WTC11 (cell line): ENCODE results near the gene ELK3.

Source experiments
- NR1H2 ChIP-seq: sonication (generic); formaldehyde crosslinking; IDR thresholded peaks from 2 replicates; pipeline ENCODE4 v1.9.0; 2021; ENCODE audit warnings: mild to moderate bottlenecking, moderate library complexity, missing genetic modification reagents
- NR2C2 ChIP-seq: sonication (generic); formaldehyde crosslinking; IDR thresholded peaks from 2 replicates; pipeline ENCODE4 v1.8.0; 2022; ENCODE audit warnings: mild to moderate bottlenecking, missing genetic modification reagents
- SP1 ChIP-seq: sonication (generic); formaldehyde crosslinking; conservative IDR thresholded peaks from 2 replicates; pipeline ENCODE4 v1.8.1; 2022; ENCODE audit warnings: missing genetic modification reagents
- TF ChIP-seq, protein P1 (sequence below): sonication (generic); formaldehyde crosslinking; IDR thresholded peaks from 2 replicates; pipeline ENCODE4 v1.8.1; 2023; ENCODE audit warnings: mild to moderate bottlenecking, missing genetic modification reagents, moderate library complexity
- TF ChIP-seq, protein P2 (sequence below): fragments of 200-600 bp; IDR thresholded peaks from 2 replicates; pipeline ENCODE4 v1.8.0; 2022; ENCODE audit warnings: antibody characterized with exemption
- TF ChIP-seq, protein P3 (sequence below): sonication (generic); formaldehyde crosslinking; IDR thresholded peaks from 2 replicates; pipeline ENCODE4 v1.8.0; 2022; ENCODE audit warnings: mild to moderate bottlenecking, missing genetic modification reagents
- TF ChIP-seq, protein P4 (sequence below): sonication (generic); formaldehyde crosslinking; IDR thresholded peaks from 2 replicates; pipeline ENCODE4 v1.8.1; 2023; ENCODE audit warnings: mild to moderate bottlenecking, missing genetic modification reagents

DNA sequence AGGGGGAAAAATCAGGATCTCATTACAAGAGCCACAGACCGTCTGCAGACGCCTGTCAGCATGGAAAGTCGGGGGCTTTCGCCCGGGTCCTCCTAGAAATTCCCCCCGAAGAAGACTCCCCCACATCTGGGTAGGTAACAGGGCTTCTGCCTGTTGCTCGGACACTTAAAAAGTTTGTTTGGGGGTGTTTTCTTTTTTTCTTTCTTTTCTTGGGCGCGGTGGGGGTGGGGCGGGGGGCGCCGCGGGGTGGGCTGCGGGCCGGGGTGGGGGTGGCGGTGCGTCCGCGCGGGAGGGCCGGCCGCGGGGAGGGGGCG, 358 bp downstream of the ELK3 start:
- TF ChIP-seq, protein P1, sequence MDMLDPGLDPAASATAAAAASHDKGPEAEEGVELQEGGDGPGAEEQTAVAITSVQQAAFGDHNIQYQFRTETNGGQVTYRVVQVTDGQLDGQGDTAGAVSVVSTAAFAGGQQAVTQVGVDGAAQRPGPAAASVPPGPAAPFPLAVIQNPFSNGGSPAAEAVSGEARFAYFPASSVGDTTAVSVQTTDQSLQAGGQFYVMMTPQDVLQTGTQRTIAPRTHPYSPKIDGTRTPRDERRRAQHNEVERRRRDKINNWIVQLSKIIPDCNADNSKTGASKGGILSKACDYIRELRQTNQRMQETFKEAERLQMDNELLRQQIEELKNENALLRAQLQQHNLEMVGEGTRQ = no peak
- TF ChIP-seq SP1 (CRISPR knock-in tag) = no peak
- TF ChIP-seq, protein P2, sequence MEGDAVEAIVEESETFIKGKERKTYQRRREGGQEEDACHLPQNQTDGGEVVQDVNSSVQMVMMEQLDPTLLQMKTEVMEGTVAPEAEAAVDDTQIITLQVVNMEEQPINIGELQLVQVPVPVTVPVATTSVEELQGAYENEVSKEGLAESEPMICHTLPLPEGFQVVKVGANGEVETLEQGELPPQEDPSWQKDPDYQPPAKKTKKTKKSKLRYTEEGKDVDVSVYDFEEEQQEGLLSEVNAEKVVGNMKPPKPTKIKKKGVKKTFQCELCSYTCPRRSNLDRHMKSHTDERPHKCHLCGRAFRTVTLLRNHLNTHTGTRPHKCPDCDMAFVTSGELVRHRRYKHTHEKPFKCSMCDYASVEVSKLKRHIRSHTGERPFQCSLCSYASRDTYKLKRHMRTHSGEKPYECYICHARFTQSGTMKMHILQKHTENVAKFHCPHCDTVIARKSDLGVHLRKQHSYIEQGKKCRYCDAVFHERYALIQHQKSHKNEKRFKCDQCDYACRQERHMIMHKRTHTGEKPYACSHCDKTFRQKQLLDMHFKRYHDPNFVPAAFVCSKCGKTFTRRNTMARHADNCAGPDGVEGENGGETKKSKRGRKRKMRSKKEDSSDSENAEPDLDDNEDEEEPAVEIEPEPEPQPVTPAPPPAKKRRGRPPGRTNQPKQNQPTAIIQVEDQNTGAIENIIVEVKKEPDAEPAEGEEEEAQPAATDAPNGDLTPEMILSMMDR = no peak
- TF ChIP-seq NR2C2 (CRISPR knock-in tag) = no peak
- TF ChIP-seq, protein P3, sequence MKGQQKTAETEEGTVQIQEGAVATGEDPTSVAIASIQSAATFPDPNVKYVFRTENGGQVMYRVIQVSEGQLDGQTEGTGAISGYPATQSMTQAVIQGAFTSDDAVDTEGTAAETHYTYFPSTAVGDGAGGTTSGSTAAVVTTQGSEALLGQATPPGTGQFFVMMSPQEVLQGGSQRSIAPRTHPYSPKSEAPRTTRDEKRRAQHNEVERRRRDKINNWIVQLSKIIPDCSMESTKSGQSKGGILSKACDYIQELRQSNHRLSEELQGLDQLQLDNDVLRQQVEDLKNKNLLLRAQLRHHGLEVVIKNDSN (CRISPR knock-in tag) = no peak
- TF ChIP-seq, protein P4, sequence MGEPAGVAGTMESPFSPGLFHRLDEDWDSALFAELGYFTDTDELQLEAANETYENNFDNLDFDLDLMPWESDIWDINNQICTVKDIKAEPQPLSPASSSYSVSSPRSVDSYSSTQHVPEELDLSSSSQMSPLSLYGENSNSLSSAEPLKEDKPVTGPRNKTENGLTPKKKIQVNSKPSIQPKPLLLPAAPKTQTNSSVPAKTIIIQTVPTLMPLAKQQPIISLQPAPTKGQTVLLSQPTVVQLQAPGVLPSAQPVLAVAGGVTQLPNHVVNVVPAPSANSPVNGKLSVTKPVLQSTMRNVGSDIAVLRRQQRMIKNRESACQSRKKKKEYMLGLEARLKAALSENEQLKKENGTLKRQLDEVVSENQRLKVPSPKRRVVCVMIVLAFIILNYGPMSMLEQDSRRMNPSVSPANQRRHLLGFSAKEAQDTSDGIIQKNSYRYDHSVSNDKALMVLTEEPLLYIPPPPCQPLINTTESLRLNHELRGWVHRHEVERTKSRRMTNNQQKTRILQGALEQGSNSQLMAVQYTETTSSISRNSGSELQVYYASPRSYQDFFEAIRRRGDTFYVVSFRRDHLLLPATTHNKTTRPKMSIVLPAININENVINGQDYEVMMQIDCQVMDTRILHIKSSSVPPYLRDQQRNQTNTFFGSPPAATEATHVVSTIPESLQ = no peak
- TF ChIP-seq NR1H2 (CRISPR knock-in tag) = no peak
